ENCODE measurements around the gene KAT5. TPM values are rescaled to one million over a fixed set of nuclear protein-coding genes. Genes with fewer than 3 reads are reported as not detected.
"Not testable (repeated sequence)": the region's sequence is repeated elsewhere in the genome, so short reads cannot be mapped to it uniquely, and the experiment has no call there.

KAT5 gene
- total RNA-seq, 6 donors from 2014 or later: 44.0 to 102 (median 88.4) TPM

DNA sequence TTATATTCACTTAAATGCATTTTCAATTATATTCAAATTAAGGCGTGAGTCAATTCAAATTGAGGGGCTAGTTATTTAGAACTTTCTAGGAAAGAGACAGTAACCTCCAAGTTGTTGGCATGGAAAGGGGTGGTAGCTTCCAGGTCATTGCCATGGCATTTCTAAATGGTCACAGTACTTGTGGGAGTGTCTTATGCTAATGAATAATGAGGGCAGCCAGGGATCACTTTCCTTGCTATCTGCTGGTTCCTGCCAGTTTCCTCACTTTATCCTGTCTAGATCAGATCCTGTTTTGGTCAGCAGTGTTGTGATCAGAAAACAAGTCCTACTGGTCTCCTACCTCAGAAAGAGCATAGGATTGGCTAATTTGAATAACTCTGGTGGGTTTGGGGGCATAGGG lies 30.3 kb downstream of the KAT5 start:
- 76 to 81% methylated on average over 1 of the region's 1 CpG for WGBS, 2 donors
- ATAC-seq (ENCODE audit: low FRiP score in 2 of 2) (no peak), DNase-seq (no peak)
- TF ChIP-seq, protein P1, sequence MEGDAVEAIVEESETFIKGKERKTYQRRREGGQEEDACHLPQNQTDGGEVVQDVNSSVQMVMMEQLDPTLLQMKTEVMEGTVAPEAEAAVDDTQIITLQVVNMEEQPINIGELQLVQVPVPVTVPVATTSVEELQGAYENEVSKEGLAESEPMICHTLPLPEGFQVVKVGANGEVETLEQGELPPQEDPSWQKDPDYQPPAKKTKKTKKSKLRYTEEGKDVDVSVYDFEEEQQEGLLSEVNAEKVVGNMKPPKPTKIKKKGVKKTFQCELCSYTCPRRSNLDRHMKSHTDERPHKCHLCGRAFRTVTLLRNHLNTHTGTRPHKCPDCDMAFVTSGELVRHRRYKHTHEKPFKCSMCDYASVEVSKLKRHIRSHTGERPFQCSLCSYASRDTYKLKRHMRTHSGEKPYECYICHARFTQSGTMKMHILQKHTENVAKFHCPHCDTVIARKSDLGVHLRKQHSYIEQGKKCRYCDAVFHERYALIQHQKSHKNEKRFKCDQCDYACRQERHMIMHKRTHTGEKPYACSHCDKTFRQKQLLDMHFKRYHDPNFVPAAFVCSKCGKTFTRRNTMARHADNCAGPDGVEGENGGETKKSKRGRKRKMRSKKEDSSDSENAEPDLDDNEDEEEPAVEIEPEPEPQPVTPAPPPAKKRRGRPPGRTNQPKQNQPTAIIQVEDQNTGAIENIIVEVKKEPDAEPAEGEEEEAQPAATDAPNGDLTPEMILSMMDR (IDR thresholded peaks at IDR 0.05): no peak
- TF ChIP-seq POLR2AphosphoS5 (IDR thresholded peaks at IDR 0.05): no peak
- no peak for TF ChIP-seq POLR2A (IDR thresholded peaks at IDR 0.05)
- no peak for TF ChIP-seq EP300 (IDR thresholded peaks at IDR 0.05)
- H3K27ac ChIP-seq: no peak overlapping the region
- H3K4me1 ChIP-seq: no peaks in the 10 kb centered on the region
- H3K36me3 ChIP-seq: no peaks in the 10 kb centered on the region
- H3K4me3 ChIP-seq: no peak overlapping the region
- no peaks in the 10 kb centered on the region for H3K9me3 ChIP-seq
- no peaks in the 10 kb centered on the region for H3K27me3 ChIP-seq

DNA sequence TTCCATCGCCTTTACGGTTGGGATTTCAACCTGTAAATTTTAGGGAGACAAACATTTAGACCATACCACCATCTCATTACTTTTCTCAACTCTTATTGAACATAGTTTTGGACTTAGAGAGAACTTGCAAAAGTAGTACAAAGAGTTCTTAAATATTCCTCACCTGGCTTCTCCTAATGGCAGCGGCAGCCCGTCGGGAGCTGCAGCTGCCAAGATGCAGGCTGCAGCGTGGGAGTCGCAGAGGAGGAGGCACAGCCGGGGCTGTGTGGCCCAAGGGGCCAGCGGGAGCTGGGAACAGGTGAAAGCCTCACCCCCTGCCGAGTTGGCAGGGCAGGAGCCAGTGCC lies 31.6 kb downstream of the KAT5 start:
- no peak for TF ChIP-seq EP300 (IDR thresholded peaks at IDR 0.05)
- TF ChIP-seq POLR2A (IDR thresholded peaks at IDR 0.05): no peak
- TF ChIP-seq, protein P1 (IDR thresholded peaks at IDR 0.05): no peak
- TF ChIP-seq POLR2AphosphoS5 (IDR thresholded peaks at IDR 0.05): no peak
- Histone ChIP-seq H3K9me3 (no peaks in the 10 kb centered on the region), H3K36me3 (no peaks in the 10 kb centered on the region), H3K27me3 (no peaks in the 10 kb centered on the region), H3K4me3 (no peak overlapping the region), H3K27ac (no peak overlapping the region), H3K4me1 (no peaks in the 10 kb centered on the region)
- ATAC-seq (ENCODE audit: low FRiP score in 2 of 2) (no peak), DNase-seq (no peak)
- 90 to 93% methylated on average over 10 of the region's 10 CpGs for WGBS, 2 donors

DNA sequence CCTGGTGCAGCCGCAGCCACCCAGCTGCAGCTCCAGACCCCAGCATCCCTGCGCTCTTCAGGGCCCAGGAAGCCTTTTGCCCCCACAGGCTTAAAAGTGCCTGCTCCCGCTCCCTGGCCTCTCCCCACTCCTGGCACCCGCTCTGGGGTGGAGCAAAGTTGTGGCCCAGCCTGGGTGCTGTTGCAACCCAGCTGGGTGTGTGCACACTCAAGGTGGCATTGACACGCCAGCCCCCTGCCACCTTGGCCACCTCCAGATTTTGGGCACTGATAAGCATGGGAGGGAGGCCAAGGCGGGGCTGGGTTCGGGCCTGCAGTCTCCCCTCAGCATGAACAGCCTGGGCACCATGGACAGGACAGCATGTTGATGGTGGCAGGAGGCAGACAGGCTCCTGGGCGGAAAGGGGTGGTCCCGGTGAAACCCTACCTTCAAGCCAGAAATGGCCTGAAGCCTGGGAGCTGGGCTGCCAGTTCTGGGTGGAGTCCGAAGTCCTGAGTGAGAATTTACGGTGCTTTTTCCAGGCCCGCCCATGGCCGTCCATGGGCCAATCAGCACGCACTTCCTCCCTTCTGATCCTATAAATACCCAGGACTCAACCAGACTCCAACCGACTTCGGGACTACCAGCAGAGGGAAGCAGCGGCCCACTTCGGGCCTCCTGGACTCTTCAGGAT lies 32.1 kb downstream of the KAT5 start:
- H3K9me3 ChIP-seq: no peaks in the 10 kb centered on the region
- no peaks in the 10 kb centered on the region for H3K36me3 ChIP-seq
- no peak overlapping the region for H3K4me3 ChIP-seq
- H3K27me3 ChIP-seq: no peaks in the 10 kb centered on the region
- H3K27ac ChIP-seq: no peak overlapping the region
- peak; percentile 32 to 56 for DNase-seq
- no peaks in the 10 kb centered on the region for H3K4me1 ChIP-seq
- ATAC-seq (ENCODE audit: low FRiP score in 2 of 2): peak; percentile 56 to 59
- TF ChIP-seq, protein P1 (IDR thresholded peaks at IDR 0.05): peak in 3 of 6 experiments; percentile 9 to 27 (median 16)
- no peak for TF ChIP-seq POLR2AphosphoS5 (IDR thresholded peaks at IDR 0.05)
- WGBS, 2 donors: 85 to 86% methylated on average over 16 of the region's 18 CpGs

DNA sequence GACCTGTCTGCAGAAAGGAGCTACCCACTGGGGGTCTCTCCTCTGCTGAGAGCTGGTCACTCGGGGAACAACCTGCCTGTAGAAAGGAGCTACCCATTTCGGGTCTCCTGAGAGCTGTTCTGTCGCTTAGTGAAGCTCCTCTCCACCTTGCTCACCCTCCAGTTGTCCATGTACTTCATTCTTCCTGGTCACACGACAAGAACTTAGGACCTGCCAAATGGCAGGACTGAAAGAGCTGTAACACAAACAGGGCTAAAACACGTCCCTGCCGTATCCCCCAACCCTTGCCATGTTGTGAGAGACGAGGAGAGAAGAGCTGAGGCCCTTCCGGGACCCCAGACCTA lies 32.6 kb downstream of the KAT5 start:
- WGBS, 2 donors: 82 to 83% methylated on average over 7 to 8 of the region's 8 CpGs
- no peaks in the 10 kb centered on the region for H3K27me3 ChIP-seq
- H3K4me3 ChIP-seq: no peak overlapping the region
- DNase-seq (no peak), ATAC-seq (ENCODE audit: low FRiP score in 2 of 2) (no peak)
- no peaks in the 10 kb centered on the region for H3K36me3 ChIP-seq
- TF ChIP-seq POLR2A (IDR thresholded peaks at IDR 0.05) (no peak), EP300 (IDR thresholded peaks at IDR 0.05) (no peak), POLR2AphosphoS5 (IDR thresholded peaks at IDR 0.05) (no peak)
- TF ChIP-seq, protein P1 (IDR thresholded peaks at IDR 0.05): no peak
- H3K4me1 ChIP-seq: no peaks in the 10 kb centered on the region
- H3K9me3 ChIP-seq: no peaks in the 10 kb centered on the region
- no peak overlapping the region for H3K27ac ChIP-seq

DNA sequence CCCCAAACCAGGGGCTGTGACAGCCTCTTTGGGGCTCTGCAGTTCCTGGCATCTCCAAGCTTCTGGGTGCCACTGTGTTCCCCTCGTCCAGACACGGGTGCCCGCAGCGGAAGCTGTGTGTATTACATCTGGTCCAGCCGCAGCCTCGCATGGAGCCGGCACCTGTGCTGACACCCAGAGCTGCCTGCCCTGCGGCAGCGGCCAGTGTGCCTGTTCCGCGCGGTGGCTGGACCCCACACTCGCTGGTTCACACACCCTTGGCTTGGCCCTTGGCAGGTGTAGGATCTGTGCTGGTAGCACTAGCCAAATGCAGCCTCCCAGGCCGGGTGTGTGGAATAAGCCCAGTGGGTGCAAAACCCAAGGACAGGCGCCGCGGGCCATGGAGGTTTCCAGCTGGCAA lies 33.0 kb downstream of the KAT5 start:
- Histone ChIP-seq H3K27me3 (no peaks in the 10 kb centered on the region), H3K36me3 (no peaks in the 10 kb centered on the region), H3K4me1 (no peaks in the 10 kb centered on the region), H3K9me3 (no peaks in the 10 kb centered on the region), H3K27ac (no peak overlapping the region), H3K4me3 (no peak overlapping the region)
- no peak for ATAC-seq (ENCODE audit: low FRiP score in 2 of 2)
- 90 to 96% methylated on average over 2 to 12 of the region's 17 CpGs for WGBS, 2 donors
- peak in 1 of 2 donors; percentile 82 for DNase-seq
- TF ChIP-seq POLR2A (IDR thresholded peaks at IDR 0.05) (no peak), EP300 (IDR thresholded peaks at IDR 0.05) (no peak), POLR2AphosphoS5 (IDR thresholded peaks at IDR 0.05) (no peak)
- TF ChIP-seq, protein P1 (IDR thresholded peaks at IDR 0.05): no peak

DNA sequence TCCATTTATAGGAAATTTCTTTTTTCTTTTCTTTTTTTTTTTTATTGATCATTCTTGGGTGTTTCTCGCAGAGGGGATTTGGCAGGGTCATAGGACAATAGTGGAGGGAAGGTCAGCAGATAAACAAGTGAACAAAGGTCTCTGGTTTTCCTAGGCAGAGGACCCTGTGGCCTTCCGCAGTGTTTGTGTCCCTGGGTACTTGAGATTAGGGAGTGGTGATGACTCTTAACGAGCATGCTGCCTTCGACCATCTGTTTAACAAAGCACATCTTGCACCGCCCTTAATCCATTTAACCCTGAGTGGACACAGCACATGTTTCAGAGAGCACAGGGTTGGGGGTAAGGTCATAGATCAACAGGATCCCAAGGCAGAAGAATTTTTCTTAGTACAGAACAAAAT lies 50.1 kb downstream of the KAT5 start:
- ATAC-seq (ENCODE audit: low FRiP score in 2 of 2); H3K27ac ChIP-seq; H3K27me3 ChIP-seq; DNase-seq; H3K4me3 ChIP-seq; H3K4me1 ChIP-seq; H3K36me3 ChIP-seq; H3K9me3 ChIP-seq: not testable (repeated sequence)
- 61 to 68% methylated on average over 5 of the region's 5 CpGs for WGBS, 2 donors

DNA sequence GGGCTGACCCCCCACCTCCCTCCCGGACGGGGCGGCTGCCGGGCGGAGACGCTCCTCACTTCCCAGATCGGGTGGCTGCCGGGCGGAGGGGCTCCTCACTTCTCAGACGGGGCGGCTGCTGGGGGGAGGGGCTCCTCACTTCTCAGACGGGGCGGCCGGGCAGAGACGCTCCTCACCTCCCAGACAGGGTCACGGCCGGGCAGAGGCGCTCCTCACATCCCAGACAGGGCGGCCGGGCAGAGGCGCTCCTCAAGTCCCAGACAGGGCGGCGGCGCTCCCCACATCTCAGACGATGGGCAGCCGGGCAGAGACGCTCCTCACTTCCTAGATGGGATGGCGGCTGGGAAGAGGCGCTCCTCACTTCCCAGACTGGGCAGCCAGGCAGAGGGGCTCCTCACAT lies 50.8 kb downstream of the KAT5 start:
- not testable (repeated sequence) for H3K27me3 ChIP-seq; H3K36me3 ChIP-seq; H3K27ac ChIP-seq; H3K4me3 ChIP-seq; H3K4me1 ChIP-seq; ATAC-seq (ENCODE audit: low FRiP score in 2 of 2); H3K9me3 ChIP-seq
- peak in 1 of 2 donors; percentile 55 for DNase-seq
- 90% methylated on average over 9 of the region's 29 CpGs; no CpG with 5 or more reads in 1 of the 2 donors for WGBS, 2 donors
